ENCODE results near the gene PRKAR2B.
"Not testable (repeated sequence)": the region's sequence is repeated elsewhere in the genome, so short reads cannot be mapped to it uniquely, and the experiment has no call there.

PRKAR2B gene

DNA sequence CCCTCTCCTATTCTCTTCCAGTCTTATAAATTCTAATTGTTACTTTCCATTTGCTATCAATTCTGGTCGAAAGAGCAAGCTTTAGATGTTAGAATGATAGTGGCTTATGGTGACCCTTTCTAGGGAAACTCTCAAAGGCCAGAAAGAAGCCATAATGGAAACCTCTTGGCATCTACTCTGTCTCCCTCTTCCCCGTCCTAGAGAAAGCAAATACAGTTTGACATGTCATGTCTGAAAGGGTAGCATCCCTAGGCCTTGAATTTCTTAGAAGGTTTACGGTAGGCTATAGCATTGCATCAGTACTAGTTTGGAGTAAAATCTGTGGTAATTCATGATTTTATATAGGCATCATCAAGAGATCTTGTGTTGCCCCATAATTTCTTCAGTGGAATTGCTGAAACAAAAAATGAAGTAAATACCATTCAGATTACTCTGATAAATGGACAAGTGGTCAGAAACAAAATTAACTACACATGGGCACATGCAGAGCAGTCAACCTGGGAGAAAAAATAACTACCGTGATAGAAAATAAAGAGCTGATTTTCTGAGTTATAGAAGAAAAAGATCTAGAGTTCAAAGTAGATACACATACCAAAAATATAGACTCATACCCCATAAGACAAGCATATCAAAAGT is 4.4 kb downstream of the PRKAR2B start:
- DNase-seq (ENCODE audit: low read depth in 2 of 2): no peak

DNA sequence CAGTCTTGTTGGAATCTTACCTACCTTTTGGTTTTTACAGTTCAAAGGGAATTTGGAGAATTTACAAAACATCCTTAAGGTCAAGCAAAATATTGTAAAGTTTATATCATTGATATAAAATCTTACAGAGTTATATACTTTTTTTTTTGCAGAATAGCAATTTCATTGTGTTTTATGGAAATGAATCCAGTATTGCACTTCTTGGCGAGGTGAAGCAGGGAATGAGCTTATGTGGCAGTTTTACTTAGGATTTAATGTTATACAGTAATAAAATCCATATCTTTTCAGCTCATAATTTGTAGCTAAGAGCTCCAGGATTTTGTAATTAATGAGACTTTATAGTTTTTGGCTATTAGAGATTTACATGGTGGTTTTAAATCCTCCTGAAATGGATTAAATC is 5.0 kb downstream of the PRKAR2B start:
- DNase-seq (ENCODE audit: low read depth in 2 of 2): no peak

- DNase-seq (ENCODE audit: low read depth in 2 of 2): no peak
These were observed 5.5 kb downstream of the PRKAR2B start for GRCh38 chr7:107049971-107050532.

DNA sequence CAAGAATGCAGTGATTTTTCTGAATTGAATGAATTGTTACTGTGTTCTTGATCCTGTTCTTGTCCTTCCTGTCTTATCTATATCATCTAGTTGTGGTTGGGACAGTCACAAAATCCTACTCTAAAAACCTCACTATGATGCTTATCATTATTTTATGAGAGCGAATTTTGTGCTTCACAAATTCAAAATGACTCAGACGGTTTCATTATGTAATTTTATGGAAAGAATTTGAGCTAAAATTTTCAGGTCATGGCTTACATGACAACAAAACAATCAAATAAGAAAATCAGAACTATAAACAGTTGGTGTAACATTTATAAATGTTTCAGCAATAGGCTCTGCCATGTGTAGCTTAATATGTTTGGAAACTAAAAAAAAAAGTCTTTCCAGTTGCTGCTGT is 6.9 kb downstream of the PRKAR2B start:
- no peak for DNase-seq (ENCODE audit: low read depth in 2 of 2)

GRCh38 chr7:107054965-107055364 is 10.5 kb downstream of the PRKAR2B start:
- DNase-seq (ENCODE audit: low read depth in 2 of 2): not testable (repeated sequence)

DNA sequence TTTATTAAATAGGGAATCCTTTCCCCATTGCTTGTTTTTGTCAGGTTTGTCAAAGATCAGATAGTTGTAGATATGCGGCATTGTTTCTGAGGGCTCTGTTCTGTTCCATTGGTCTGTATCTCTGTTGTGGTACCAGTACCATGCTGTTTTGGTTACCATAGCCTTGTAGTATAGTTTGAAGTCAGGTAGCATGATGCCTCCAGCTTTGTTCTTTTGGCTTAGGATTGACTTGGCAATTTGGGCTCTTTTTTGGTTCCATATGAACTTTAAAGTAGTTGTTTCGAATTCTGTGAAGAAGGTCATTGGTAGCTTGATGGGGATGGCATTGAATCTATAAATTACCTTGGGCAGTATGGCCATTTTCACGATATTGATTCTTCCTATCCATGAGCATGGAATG is 11.6 kb downstream of the PRKAR2B start:
- not testable (repeated sequence) for DNase-seq (ENCODE audit: low read depth in 2 of 2)

GRCh38 chr7:107056728-107057473 is 12.4 kb downstream of the PRKAR2B start:
- no peak for DNase-seq (ENCODE audit: low read depth in 2 of 2)

GRCh38 chr7:107057474-107057833 is 12.9 kb downstream of the PRKAR2B start:
- DNase-seq (ENCODE audit: low read depth in 2 of 2): no peak

GRCh38 chr7:107059468-107059867 is 15.0 kb downstream of the PRKAR2B start:
- no peak for DNase-seq (ENCODE audit: low read depth in 2 of 2)

DNA sequence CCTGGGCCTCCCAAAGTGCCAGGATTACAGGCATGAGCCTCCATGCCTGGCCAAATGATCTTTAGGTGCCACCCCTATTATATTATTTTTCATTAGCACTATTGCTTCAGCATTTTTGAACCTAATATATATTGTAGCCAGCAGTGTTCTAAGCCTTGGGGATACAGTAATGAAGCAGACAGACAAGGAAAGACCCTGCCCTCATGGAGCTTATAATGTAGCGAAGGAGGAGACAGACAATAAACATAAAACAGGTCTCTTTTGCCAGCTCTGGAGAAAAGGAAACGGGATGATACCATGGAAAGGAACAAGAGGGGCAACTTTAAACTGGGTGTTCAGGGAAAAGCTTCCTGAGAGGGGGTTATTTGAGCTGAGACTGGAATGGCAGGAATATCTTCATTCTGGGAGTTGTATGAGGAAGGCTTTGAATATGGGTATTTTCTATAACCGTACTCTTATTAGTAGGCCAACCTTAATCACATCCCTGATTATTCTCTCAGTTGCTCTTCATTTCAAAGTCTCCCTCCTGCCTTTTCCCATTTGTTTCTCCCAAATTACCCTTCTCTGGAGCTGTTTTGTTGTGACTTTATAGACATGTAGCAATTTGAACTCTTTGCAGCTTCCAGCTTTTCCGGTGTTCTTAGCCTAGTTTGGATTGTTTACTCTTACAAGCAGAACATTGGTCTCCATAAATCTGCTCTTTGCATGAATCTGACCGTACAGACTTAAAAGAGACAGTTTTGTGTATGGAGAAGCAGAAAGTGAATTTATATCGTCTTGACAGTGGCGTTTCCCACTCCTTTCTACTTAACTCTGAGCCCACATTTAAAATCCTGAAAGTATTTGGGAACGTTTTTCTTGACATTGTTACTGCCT is 19.0 kb downstream of the PRKAR2B start:
- no peak for DNase-seq (ENCODE audit: low read depth in 2 of 2)

GRCh38 chr7:107064255-107064654 is 19.8 kb downstream of the PRKAR2B start:
- no peak for DNase-seq (ENCODE audit: low read depth in 2 of 2)

- DNase-seq (ENCODE audit: low read depth in 2 of 2): no peak
These were observed 21.4 kb downstream of the PRKAR2B start for GRCh38 chr7:107065929-107066247.

DNA sequence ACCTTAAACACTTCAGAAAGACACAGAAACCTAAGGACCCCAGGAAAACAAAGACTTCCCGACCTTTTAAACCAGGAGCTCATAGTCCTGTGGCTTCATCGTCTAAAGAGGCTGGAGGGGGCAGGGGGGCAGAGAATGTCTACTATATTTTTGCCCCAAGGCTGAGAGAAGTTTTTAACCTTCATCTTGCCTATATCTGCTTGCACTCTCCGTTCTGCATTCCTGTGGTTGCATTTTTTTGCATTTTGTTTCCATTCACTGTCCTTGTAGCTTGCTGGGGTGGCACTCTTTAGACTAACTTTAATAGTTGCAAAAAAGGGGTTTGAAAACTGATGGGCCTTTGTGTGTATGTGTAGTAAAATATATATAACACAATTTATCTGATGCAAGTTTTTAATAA is 23.7 kb downstream of the PRKAR2B start:
- DNase-seq (ENCODE audit: low read depth in 2 of 2): no peak

DNA sequence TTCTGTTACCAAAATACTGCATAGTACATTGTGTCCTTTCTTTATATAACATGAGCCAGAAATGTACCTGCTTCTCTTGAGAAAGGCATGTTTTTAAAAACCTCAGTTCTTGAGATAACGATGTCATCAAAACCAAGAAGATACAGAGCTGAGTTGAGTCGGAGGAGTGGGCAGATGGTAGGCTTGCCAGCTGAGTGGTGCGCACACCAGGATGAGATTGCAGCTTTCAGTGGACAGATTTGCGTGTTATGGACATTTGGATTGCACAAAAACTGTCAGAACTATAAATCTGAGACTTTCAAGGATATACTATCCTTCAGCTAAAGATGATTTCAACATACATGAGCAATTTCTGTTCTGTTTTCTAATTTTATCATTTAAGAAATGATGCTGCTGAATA is 25.0 kb downstream of the PRKAR2B start:
- no peak for DNase-seq (ENCODE audit: low read depth in 2 of 2)

GRCh38 chr7:107070710-107071109 is 26.2 kb downstream of the PRKAR2B start:
- DNase-seq (ENCODE audit: low read depth in 2 of 2): no peak

DNA sequence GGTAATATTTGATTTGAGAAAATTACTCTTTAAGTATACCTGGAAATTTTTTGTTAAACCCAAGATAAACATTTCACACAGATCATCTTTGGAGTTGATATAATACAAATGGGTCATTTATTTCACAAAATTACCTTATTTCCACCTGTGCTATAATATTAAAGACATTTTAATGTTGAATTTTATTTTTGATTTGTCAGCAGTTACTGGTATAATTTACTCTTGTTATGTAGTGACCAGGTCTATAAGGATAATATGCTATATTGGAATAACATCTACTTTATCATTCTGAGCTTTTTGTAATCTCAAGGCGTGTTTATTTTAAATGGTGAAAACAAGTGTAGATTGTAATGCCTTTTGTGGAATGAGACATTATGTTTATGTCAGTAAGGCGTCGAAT is 26.6 kb downstream of the PRKAR2B start:
- no peak for DNase-seq (ENCODE audit: low read depth in 2 of 2)

DNA sequence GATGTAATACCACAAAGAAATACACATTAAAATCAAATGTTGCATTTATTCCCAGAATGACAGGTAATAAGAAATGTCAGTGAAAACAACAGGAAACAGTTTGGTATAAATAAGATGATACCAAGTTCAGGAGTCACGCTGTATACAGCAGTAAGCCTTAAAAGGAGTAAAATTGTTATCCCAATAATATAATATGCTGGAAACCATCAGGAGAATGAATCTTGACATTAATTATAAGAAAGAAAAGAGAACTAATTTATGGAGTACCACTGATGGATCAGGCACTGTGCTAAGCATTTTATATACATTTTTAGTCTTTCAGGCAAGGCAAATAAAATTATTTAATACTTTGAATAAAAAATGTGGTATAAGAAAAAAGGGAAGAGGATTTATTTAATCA is 27.6 kb downstream of the PRKAR2B start:
- DNase-seq (ENCODE audit: low read depth in 2 of 2): no peak

DNA sequence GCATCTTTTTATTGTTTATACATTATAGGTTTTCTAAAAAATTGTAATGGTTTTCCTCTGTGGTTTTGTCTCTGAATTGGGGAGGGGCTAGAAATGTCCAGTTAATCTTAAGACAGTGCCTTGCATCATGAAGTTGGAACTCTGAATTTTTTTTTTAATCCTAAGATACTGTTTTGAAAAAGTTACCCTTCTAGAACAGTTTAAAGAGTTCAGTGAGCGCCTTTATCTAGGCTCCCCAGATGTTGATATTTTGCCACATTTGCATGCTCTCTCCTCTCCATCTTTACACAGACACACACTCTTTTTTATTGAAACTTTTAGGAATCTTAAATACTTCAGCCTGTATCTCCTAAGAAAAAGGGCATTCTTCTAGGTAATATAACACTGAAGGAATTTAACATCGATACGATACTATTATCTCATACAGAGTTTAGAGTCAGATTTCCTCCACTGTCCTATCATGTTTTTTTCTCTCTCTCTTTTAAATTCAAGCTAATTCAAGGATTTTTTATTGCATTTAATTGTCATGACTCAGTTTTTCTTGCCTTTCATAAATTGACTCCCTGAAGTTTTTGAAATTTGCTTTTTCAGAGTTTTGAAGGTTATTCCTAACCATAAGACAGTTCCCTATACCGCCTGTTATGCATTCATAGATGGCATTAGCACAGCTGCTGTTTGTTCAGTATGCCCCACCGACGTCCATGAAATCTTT is 31.5 kb downstream of the PRKAR2B start:
- no peak for DNase-seq (ENCODE audit: low read depth in 2 of 2)

DNA sequence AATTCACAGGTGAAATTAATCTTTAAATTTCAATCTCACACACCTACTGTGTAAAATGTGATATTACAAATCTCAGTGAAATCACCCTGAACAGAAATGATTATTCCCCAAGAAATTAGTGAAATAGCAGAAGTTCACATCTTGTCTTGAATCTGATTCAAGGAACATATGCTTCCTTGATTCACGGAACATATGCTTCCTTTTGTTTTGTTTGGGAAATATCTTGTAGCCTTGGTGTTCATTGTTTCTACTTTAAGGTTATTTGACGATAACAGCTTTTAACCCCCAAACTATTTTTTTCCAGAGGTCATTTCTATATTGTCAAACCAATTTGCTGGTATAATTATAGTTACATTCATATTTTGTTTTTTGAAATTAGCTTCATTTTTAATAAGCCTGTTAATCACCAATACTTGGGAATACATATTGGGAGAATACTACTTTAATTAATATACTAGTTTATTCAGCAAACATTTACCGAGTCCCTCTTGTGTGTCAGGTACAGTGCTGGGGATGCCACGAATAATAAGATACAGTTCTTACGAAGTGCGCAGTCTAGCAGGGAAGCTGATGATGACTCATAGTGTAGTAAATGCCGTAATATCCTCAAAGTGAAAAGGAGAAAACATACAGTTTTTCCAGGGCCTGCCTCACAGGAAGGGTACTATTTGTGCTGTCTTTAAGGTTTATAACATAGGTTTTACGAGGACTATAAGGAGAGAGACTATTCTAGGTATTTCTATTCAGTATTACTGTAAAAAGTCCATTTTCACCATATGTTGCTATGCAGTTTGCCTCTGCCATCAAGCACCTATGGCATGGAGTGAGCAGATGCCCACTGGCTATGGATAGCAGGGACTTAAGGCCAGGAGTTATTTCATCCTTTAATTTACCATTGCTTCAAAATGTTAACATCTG is 32.5 kb downstream of the PRKAR2B start:
- no peak for DNase-seq (ENCODE audit: low read depth in 2 of 2)

- no peak for DNase-seq (ENCODE audit: low read depth in 2 of 2)
These were observed 33.4 kb downstream of the PRKAR2B start for GRCh38 chr7:107077699-107078516.

Data from stimulated activated CD4-positive, alpha-beta T cell treated with anti-CD3 and anti-CD28 coated beads, Interleukin-1b, Interleukin-23, amount 100 ng/mL, for 1 hour (primary cell).